SHP77 (cell line): ENCODE results near the gene CAP2.
"Not testable (repeated sequence)": the region's sequence is repeated elsewhere in the genome, so short reads cannot be mapped to it uniquely, and the experiment has no call there.

Source experiments
- DNase-seq, 2 experiments: peaks; one replicate each; lab custom pipeline; 2025; lab: John Stamatoyannopoulos, UW

CAP2 gene

DNA sequence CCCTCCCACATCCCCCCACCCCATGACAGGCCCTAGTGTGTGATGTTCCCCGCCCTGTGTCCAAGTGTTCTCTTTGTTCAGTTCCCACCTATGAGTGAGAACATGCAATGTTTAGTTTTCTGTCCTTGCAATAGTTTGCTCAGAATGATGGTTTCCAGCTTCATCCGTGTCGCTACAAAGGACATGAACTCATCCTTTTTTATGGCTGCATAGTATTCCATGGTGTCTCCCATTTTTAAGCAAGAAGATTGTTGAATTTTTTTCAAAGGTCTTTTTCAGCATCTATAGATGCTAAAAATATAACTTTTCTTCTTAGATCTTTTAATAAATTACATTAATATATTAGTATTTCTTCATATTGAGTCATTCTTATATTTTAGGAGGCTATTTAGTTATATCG is 47.4 kb downstream of the CAP2 start:
- DNase-seq = not testable (repeated sequence)

DNA sequence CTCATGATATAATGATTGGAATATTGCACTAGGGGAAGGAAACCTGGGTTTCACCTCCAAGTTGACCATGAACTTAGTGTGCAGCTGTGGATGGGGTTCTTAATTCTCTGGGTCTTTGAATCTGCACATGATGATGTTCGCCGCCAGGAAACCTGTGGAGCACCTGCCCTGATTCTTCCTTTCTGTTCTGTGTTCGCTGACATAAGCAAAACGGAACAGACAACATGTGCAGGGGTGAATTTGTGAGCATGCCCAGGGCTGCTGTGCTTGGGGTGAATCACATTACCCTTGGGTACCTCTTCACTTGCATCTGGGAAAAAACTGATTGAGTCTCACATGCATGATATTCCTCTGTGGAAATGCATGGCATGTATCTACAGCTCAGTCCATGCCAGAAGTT is 48.8 kb downstream of the CAP2 start:
- peak in 1 of 2 experiments; percentile 1 for DNase-seq

DNA sequence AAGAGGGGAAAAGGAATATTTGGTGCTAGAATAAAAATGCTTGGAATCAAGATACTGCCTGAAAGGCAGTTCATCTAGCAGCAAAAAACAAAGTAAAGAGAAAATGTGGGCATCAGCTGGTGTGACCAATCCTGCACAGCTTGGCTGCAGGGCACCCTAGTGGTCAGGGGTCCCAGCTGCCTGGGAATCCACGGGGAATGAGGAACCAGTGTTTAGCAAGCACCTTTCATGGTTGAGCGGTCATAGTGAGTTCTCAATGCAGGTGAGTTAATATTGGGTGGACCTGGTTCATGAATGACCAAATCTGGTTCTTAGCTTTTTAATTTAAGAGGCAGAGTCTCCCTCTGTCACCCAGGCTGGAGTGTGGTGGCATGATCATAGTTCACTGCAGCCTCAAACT is 53.3 kb downstream of the CAP2 start:
- no peak for DNase-seq

DNA sequence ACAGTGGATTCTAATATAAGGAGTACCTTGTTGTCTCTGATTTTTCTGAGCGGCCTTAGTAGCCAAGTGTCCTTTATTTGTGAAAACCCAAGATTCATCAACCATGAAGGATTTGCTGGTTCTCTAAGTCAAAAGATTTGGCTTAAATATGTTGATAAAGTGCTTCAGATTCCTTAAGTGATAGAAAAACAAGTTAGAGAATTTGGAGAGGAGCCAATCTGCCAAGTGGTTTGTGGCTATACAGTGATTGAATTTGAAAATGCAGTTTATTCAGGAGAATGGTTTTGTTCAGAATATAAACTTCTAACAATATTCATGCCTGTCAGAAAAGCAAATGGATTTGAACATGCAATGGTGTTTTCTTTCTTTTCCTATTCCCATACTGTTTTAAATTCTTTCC is 54.8 kb downstream of the CAP2 start:
- no peak for DNase-seq

DNA sequence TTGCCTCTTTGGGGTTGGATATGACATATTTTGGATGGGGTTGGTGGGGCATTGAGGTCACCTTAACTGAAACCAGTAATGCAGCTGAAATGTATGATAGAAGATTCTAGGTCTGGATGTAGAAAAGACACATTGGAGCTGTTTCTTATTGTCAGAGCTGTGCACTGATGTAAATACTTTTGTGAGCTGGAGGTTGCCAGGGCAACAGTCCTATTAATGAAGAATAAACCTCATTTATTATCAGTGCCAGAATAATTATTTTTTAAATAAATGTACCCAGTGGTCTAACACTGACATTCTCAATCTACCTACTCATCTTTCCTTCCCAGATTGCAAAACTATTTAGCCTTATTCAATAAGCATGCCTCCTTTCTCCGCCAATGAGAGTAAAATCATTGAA is 57.0 kb downstream of the CAP2 start:
- no peak for DNase-seq

DNA sequence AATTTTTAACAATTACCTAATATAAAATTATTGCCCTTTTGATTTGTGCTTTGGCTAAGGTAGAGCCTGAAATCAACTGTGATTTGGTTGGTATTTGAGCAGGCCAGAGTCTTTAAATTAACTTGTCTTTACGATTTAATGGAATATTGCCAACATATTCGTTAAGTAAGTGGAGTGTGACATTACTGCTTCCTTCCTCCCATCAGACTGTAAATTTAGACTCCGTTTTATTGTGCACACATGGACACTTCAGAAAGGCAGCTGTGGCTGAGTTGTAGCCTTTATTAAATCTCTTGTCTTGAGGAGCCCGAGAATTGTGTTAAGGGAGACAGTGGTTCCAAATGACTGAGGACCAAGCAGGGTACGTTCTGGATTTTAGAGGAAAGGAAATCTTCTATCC is 57.4 kb downstream of the CAP2 start:
- no peak for DNase-seq

DNA sequence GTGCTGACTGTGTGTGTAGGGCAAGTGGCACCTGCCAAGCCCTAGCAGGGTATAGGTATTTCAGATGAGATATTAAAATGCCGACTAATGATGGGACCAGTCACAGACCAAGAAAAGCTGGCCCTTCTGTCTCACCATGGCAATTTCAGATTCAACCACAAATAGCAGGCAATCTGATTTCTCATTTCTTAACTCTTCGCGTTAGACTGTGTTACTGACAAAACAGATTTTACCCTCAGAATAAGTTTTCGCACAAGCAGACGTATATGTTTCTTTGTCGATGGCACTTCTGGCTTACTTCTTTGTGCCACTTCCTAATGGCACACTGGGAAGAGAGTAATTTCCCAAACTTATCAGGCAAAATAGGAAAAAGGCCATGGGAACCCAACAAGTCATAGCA is 58.7 kb downstream of the CAP2 start:
- no peak for DNase-seq

DNA sequence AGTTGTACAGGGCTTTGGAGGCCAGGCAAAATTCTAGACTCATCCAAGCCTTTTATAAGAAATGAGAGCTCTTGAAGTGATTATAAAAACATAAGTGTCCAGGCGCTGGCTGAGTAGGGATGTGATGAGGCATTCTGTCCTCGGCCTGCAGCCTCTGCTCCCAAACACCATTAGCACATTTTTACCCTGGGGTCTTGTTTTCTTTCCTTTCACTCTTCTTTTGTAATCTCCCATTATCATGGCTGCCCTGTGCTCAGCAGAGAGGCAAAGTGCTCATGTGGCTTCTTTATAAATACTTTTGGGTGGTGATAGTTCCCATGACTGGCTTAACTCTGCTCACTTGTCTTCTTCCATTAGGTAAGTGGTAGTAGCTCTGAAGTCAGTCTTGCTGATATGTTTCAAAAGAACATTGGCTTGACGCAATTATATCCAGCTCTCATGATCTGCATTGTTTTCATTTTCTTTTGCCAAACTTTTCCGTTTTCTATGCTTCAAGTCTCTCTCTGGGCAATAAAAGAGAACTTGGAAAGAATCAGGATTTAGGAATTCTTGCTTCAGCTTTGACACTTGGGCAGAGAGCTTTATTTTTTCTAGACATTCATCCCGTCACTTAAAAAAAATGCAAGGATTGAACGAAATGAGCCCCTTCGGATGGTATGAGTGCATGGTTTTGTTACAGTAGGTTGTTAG is 61.1 kb downstream of the CAP2 start:
- DNase-seq = no peak

DNA sequence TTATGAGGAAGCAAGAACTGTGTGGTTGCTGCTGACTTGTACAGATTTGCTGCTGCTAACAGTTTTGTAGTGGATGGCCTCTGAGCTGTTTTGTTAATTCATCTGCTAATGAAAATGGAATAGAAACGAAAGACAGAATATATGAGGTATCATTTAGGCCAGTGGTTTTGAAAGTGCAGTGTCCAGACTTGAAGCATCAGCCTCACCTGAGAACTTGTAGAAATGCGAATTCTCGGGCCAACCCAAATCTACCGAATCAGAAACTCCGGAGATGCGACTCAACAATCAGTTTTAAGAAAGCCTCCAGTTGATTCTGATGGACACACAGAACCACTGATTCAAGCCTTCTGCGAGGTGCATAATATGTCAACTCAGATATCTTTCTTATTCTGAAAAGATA is 62.5 kb downstream of the CAP2 start:
- DNase-seq = no peak

DNA sequence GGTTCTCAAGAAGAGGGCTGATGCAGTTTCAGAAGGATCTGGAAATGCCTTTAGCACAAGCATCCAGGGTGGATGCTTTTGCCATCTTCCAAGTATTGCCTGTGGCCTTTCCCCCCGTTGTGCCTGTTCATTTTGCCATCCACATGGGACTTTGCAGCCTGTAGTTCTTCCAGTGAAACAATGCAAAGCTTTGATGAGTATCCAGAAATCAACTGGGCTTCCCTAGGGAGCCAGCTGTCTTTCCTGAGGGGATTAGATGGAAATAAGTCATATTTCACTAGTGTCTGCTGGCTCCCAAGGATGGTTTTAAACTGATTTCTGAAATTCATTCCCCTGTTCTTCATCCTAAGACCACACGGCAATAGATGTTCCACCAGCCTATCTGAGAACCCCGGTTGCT is 63.3 kb downstream of the CAP2 start:
- DNase-seq = no peak

DNA sequence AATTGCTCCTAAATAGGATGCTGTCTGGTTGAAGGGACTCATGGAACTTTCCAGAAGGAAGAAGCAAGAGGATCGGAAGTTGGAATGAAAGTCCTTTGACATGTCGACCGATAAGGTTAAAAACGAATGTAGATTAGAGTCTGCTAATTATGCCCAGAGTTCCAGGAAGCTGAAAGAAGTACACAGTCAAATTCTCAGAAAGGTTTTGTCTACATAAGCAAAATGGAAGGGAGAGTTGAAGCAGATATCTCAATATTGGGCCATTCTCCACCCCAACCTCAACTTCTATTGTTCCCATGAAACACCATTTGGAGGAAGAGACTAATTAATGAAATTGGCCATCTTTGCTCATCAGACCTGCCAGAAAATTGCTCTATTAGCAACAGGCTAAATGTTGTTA is 64.0 kb downstream of the CAP2 start:
- no peak for DNase-seq

DNA sequence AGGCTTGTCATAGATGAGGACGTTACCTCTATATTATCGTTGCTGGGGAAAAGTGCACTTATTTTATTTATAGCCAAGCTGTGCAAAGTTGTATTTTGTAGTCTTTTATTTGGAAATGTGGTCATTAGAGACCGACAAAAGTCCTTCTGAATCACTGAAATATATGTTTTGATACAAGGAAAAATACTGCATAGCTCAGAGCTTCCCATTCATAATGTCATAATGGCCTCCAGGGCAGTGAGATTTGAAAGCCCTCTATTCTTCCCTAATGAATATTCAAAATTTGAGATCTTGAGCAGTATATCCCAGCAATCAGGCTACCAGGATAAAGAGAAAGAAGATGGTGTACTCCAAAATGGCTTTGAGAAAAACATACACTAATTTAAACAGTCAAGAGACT is 64.6 kb downstream of the CAP2 start:
- no peak for DNase-seq

DNA sequence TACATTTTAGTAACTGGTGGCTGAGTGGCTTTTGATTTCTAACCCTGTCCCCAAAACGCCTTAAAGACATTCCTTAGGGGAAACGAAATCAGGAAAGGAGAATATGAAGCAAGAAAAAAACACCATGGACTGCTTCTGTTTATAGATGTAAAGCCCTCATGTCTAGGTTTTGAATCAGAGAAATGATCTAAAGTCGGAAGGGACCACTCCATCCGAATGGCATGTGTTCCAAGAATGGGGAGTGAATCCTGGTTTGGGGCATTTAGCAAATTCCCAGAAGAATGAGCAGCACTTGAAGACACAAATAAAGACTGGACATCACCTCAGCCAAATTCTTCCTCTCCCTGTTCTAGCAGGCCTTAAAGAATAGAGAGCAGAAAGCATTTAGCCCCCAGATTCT is 65.6 kb downstream of the CAP2 start:
- DNase-seq = no peak

DNA sequence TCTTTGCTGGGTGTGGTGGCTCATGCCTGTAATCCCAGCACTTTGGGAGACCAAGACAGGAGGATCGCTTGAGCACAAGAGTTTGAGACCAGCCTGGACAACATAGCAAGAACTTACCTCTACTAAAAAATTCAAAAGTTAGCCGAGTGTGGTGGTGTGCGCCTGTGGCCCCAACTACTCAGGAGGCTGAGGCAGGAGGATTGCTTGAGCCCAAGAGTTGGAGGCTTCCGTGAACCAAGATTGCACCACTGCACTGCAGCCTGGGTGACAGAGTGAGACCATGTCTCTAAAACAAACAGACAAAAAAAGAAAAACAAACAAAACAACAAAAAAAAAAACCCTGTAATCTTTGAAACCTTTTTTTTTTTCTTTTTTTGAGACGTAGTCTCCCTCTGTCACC is 67.5 kb downstream of the CAP2 start:
- no peak for DNase-seq

DNA sequence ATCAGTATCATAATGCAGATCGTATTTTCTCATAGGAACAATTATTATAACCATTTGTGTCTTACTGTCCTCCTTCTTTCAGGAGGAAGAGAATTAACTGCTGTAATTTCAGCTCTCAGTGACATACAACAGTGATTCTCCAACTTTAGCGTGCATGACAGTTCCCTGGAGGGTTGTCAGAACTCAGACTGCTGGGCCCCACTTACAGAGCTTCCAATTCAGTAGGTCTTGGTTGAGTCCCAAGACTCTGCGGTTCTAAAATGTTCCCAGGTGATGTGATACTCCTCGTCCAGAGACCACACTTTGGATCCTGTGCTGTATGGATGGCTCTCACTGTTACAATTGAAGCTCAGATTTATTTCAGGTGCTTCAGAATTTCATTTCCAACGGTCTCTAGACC is 72.8 kb downstream of the CAP2 start:
- DNase-seq = no peak

DNA sequence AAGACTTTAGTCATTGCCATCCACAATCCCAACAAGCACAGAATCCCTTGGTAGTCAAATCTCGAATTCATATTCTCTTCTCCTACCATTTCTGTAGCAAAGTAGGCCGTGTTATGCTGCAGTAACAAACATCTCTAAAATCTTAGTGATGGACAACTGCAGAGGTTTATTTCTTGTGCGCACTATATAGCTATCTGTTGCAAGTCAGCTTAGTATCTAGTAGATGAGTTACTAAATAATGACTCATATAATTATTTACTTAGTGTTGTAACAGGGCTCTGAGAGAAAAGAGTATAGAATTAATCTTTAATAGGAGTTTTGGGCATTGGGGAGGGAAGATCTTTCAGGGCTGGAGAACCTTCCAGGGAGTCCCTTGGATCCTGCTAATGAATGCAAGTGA is 73.3 kb downstream of the CAP2 start:
- no peak for DNase-seq

DNA sequence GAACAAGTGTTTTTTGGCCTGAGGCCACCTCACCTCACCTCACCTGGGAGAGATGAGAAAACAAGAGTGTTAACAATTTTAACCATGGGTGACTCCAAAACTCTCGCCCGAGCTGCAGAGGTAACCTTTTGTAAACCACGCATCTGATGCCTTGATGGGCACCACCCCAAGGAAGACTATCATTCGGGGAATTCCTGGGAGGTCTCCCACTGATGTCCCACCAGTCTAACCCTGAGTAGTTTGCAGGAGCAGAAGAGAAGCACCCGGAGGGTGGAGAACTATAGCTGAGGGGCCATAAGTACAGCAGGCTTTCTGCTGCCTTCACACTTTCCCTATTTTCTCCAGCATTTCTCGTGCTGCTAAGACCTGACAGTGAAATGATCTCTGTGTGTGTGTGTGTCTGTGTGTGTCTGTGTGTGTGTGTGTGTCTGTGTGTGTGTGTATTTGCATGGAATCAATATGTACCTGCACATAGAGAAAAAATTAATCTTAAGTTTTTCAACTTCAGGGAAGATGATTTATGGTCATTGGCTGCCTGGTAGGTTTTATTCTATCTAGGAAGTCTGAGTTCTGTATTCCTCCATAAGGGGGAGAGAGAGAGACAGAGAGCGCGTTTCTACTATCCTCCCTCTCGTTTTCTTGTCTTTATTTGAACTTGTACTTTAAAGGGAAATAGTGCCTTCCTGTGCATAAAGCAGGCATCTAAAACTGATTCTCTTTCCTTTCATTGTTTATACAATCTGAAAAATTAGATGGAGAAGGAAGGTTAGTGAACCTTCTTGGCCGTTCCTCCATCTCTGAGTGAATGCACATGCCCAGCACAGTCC is 75.8 kb downstream of the CAP2 start:
- DNase-seq = peak in 1 of 2 experiments; percentile 7

DNA sequence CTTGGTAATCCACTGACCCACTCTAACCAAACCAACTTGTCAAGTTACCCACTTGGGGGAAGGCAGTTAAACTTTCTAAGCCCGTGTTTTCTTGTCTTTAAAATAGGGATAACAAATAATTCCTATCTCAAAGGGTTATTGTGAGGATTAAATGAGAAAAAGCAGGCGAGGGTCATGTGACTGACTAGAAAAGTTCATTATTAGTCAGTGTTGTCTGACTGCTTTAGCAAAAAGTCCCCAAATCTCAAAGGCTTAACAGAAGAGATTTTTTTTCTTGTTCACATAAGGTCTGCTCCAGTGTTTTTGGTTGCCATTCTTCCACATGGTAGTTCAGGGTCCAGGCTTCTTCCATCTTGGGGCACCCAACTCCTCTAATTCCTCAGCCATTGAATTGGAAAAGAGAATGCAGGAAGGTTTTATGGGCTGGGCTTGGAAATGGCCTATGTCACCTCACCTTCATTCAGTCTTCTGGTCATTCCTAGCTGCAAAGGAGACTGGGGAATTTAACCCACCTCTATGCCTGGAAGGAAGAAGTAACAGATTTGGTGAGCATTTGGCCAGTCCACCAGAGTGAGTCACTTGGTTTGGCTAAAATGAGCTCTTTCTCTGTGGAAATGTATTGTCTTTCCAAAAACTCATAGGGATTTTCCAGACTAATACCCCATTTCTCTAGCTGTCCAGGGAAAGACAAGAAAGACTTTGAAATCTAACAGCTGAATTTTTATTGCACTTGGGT is 77.0 kb downstream of the CAP2 start:
- DNase-seq = no peak

DNA sequence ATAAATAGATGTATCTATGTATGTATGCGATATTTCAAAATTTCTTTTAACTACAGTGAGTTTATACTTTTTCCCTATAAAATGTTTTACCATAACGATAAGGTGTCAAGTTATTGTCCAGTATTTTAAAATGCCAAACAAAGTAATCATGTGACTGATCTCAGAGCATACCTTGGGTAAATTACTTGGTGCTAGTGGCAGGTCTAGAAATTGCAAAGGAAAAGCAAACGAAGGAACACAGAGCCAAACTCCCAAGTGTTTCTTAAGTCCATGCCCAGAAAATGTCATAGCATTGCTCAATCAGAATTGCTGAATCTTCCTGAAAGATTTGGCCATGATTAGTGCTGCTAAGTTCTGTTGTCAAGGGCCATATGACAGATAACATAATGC is 77.5 kb downstream of the CAP2 start:
- no peak for DNase-seq

DNA sequence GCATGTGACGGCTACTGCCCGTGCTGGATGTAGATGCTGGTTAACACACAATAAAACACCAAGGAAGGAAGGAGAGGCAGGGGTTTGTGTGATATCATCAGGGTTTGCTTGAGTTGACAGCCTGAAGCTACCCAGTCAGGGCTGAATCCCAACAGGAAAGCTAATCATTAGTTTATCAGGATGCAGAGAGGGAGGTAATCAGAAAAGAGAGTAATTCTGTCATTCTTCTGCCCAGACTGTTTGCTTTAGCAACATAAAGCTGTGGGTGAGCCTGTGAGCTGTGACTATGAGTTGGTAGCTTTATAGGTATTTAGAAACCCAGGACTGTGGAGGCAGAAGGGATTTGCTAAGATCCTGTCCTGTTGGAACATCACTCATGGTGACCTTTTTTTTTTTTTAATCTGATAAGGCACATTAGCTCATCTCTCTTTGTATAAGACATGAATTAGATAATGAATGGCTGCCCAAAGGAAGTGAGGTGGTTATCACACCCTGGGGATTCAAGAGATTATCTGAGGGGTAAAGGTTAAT is 79.3 kb downstream of the CAP2 start:
- no peak for DNase-seq

DNA sequence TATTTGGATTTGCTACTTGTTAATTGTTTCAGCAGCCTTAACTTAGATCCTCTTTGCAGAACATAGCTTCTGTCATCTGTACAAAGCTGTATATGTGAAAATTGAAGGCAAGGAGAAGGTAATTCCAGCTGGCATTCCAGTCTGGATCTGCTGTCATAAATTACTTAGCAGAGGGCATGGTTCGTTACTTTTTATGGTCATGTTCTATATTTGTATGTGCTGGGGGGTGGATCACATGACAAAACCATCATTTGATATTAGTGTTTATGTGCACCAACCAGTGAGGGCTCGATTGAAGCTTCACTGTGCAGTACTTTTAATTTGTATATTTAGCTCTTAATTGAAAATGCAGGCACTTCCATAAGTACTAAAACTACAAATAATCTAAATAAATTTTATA is 80.2 kb downstream of the CAP2 start:
- DNase-seq = peak; percentile 28 to 47

DNA sequence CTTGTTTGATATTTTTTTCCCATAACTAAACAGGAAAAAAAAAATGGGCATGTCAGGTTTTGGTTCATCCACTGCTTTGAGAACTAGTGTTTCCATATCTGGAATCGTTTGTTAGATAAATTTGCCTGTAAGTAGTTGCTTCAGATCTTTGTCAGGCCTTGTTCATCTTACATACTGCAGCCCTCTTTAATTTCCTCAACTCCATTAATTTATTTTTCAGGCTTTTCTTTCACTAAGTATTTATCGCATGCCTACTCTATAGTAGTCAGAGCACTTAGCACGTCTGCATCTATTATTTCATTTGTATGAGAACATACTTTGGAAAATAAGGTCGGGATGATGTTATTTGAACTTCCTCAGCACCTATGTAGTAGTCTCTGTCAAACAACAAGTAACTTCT is 80.9 kb downstream of the CAP2 start:
- no peak for DNase-seq
